Caco-2 (cell line): ENCODE results near the gene ATE1. TPM values are rescaled to one million over a fixed set of nuclear protein-coding genes. Genes with fewer than 3 reads are reported as not detected.

Experiments
- BruUV-seq: library from RNA; stranded (reverse); fragments of 400-500 nt; replicated peaks from 2 replicates; lab custom pipeline; 2021; lab: Mats Ljungman, UMichigan
- CTCF ChIA-PET: fragments of 300-600 bp; sonication (Branson Sonifier 250); formaldehyde crosslinking; loops from one replicate; lab custom pipeline; 2022; ENCODE audit warnings: antibody characterized with exemption; lab: Charles Lee
- POLR2A ChIA-PET: fragments of 300-600 bp; sonication (Branson Sonifier 250); formaldehyde crosslinking; loops from one replicate; lab custom pipeline; 2022; ENCODE audit warnings: antibody characterized with exemption; lab: Charles Lee
- DNase-seq, 2 experiments: peaks; one replicate each; pipeline versions ENCODE4 v3.0.0 to v3.0.0-alpha.2; 2020 to 2022
- H3K27me3 ChIP-seq: replicated peaks from 2 replicates; pipeline ENCODE4 v1.6.0; 2011; ENCODE audit warnings: low read length; ENCODE audit not compliant: control insufficient read depth, insufficient read depth
- H3K36me3 ChIP-seq: 2 replicates; pipeline ENCODE4 v1.5.1; 2011; ENCODE audit warnings: low read length; ENCODE audit not compliant: control insufficient read depth, insufficient read depth
- H3K4me1 ChIP-seq: fragments of 250-450 bp; sonication (Bioruptor Pico); 2 replicates; pipeline ENCODE4 v1.5.1; 2020; ENCODE audit warnings: mild to moderate bottlenecking
- H3K4me3 ChIP-seq: 2 replicates; pipeline ENCODE4 v1.5.1; 2011; ENCODE audit warnings: low read depth, mild to moderate bottlenecking, control low read depth, low read length
- H3K9me3 ChIP-seq: fragments of 250-450 bp; sonication (Bioruptor Pico); 2 replicates; pipeline ENCODE4 v1.5.1; 2020; ENCODE audit warnings: mild to moderate bottlenecking, moderate library complexity
- H3K27ac Mint-ChIP-seq: one replicate; pipeline ENCODE4 v1.8.0; 2022; ENCODE audit warnings: mixed read lengths; ENCODE audit not compliant: unreplicated experiment
- H3K27me3 Mint-ChIP-seq: one replicate; pipeline ENCODE4 v1.8.0; 2022; ENCODE audit warnings: mixed read lengths; ENCODE audit not compliant: insufficient read depth, unreplicated experiment
- H3K36me3 Mint-ChIP-seq: one replicate; pipeline ENCODE4 v1.8.0; 2022; ENCODE audit warnings: mild to moderate bottlenecking, mixed read lengths; ENCODE audit not compliant: insufficient read depth, unreplicated experiment
- H3K4me1 Mint-ChIP-seq: one replicate; pipeline ENCODE4 v1.8.0; 2022; ENCODE audit warnings: low read depth, mixed read lengths; ENCODE audit not compliant: unreplicated experiment
- H3K4me3 Mint-ChIP-seq: one replicate; pipeline ENCODE4 v1.8.0; 2022; ENCODE audit warnings: mild to moderate bottlenecking, moderate library complexity, mixed read lengths; ENCODE audit not compliant: unreplicated experiment
- H3K9me3 Mint-ChIP-seq: one replicate; pipeline ENCODE4 v1.8.0; 2022; ENCODE audit warnings: mixed read lengths; ENCODE audit not compliant: unreplicated experiment
- CTCF ChIP-seq, 2 experiments: fragments of 200-600 bp in 1 of 2; IDR thresholded peaks; 1 replicate in 1 of 2; 2 replicates in 1 of 2; pipeline versions ENCODE4 v1.5.1 to v1.8.0; 2011 to 2022; ENCODE audit warnings: antibody characterized with exemption in 1 of 2, control low read depth in 1 of 2, inconsistent platforms in 1 of 2, low read depth in 1 of 2, low read length in 1 of 2, mild to moderate bottlenecking in 1 of 2, moderate library complexity in 1 of 2; ENCODE audit not compliant: insufficient read depth in 1 of 2, severe bottlenecking in 1 of 2, unreplicated experiment in 1 of 2
- intact Hi-C: fragments of 100-400 bp; cut with micrococcal nuclease; formaldehyde crosslinking; loops from one replicate; pipeline ENCODE4 v1.10.0; 2022; ENCODE audit not compliant: unreplicated experiment
- total RNA-seq: library from RNA; stranded (reverse); gene quantifications from 2 replicates; pipeline ENCODE4 v1.2.3, GENCODE V29; 2022

ATE1 gene
- total RNA-seq, 1 experiment from 2014 or later = 75.2 TPM

- POLR2A ChIA-PET = interaction anchor here (0.5 to 1.0 kb wide), 3 partner anchors 18 to 543 kb away, joined by 4 to 5 read pairs (median 5); partner anchors contain the start of gene PLEKHA1
- peak overlapping the region; percentile 46 for H3K27ac Mint-ChIP-seq
These were observed 96.1 kb downstream of the ATE1 start for GRCh38 chr10:121831777-121832176.

GRCh38 chr10:121831237-121831636, 96.6 kb downstream of the ATE1 start:
- H3K27me3 ChIP-seq = no peaks in the 10 kb centered on the region
- no peak overlapping the region for H3K4me3 ChIP-seq
- DNase-seq = no peak
- CTCF ChIA-PET = no interaction called here
- Mint-ChIP-seq H3K4me3 (no peak overlapping the region), H3K4me1 (peaks cover 52% of the 10 kb centered on the region), H3K36me3 (peaks cover 85% of the 10 kb centered on the region), H3K9me3 (peaks cover 6% of the 10 kb centered on the region), H3K27ac (peak overlapping the region; percentile 46), H3K27me3 (no peaks in the 10 kb centered on the region)
- 0 out of 2 replicates have a peak, but pooled peaks cover 7% of the 10 kb centered on the region for H3K9me3 ChIP-seq
- H3K36me3 ChIP-seq = peaks cover 3% of the 10 kb centered on the region; the same call in 1 of the 2 replicates
- POLR2A ChIA-PET = interaction anchor here (0.5 to 1.0 kb wide), 3 partner anchors 19 to 543 kb away, joined by 4 to 5 read pairs (median 5); partner anchors contain the start of gene PLEKHA1
- intact Hi-C loops = loop anchor here (5.0 kb wide), 1 partner anchor 144 kb away; no protein-coding TSS in a partner anchor
- BruUV-seq = no TSS peak
- TF ChIP-seq CTCF (IDR thresholded peaks at IDR 0.05; ENCODE audit: insufficient read depth in 1 of 2, low read depth in 1 of 2, low read length in 1 of 2, severe bottlenecking in 1 of 2, unreplicated experiment in 1 of 2) = no peak
- peaks cover 54% of the 10 kb centered on the region for H3K4me1 ChIP-seq

More at GRCh38 chr10:121831777-121832176, 96.1 kb downstream of the ATE1 start:
- Histone ChIP-seq H3K4me3 (no peak overlapping the region), H3K27me3 (no peaks in the 10 kb centered on the region), H3K4me1 (peaks cover 54% of the 10 kb centered on the region), H3K36me3 (peaks cover 3% of the 10 kb centered on the region; the same call in 1 of the 2 replicates), H3K9me3 (0 out of 2 replicates have a peak, but pooled peaks cover 7% of the 10 kb centered on the region)
- peak in 1 of 2 experiments; percentile 49 for DNase-seq
- no peak for TF ChIP-seq CTCF (IDR thresholded peaks at IDR 0.05; ENCODE audit: insufficient read depth in 1 of 2, low read depth in 1 of 2, low read length in 1 of 2, severe bottlenecking in 1 of 2, unreplicated experiment in 1 of 2)
- CTCF ChIA-PET = interaction anchor here (0.8 kb wide), 1 partner anchor 27 kb away, joined by 3 read pairs; no protein-coding TSS in a partner anchor
- BruUV-seq = no TSS peak
- intact Hi-C loops = loop anchor here (5.0 kb wide), 1 partner anchor 144 kb away; no protein-coding TSS in a partner anchor
- peak overlapping the region; percentile 24 for H3K4me3 Mint-ChIP-seq
- peaks cover 6% of the 10 kb centered on the region for H3K9me3 Mint-ChIP-seq
- H3K4me1 Mint-ChIP-seq = peaks cover 53% of the 10 kb centered on the region
- peaks cover 83% of the 10 kb centered on the region for H3K36me3 Mint-ChIP-seq
- no peaks in the 10 kb centered on the region for H3K27me3 Mint-ChIP-seq

- no peaks in the 10 kb centered on the region for H3K27me3 ChIP-seq
- peaks cover 43% of the 10 kb centered on the region for H3K4me1 ChIP-seq
- no peak overlapping the region for H3K4me3 ChIP-seq
- Mint-ChIP-seq H3K9me3 (peaks cover 6% of the 10 kb centered on the region), H3K27me3 (no peaks in the 10 kb centered on the region), H3K4me3 (no peak overlapping the region), H3K27ac (no peak overlapping the region), H3K4me1 (peaks cover 40% of the 10 kb centered on the region), H3K36me3 (peaks cover 85% of the 10 kb centered on the region)
- BruUV-seq = no TSS peak
- 0 out of 2 replicates have a peak, but pooled peaks cover 7% of the 10 kb centered on the region for H3K9me3 ChIP-seq
- POLR2A ChIA-PET = no interaction called here
- no peak for DNase-seq
- CTCF ChIA-PET = no interaction called here
- H3K36me3 ChIP-seq = peaks cover 3% of the 10 kb centered on the region; the same call in 1 of the 2 replicates
- no peak for TF ChIP-seq CTCF (IDR thresholded peaks at IDR 0.05; ENCODE audit: insufficient read depth in 1 of 2, low read depth in 1 of 2, low read length in 1 of 2, severe bottlenecking in 1 of 2, unreplicated experiment in 1 of 2)
- intact Hi-C loops = loop anchor here (5.0 kb wide), 1 partner anchor 143 kb away; no protein-coding TSS in a partner anchor
These were observed 97.7 kb downstream of the ATE1 start for GRCh38 chr10:121830101-121830500.
